Measurements from ENCODE around the gene EPN1. TPM values are rescaled to one million over a fixed set of nuclear protein-coding genes. Genes with fewer than 3 reads are reported as not detected.
A peak's percentile ranks its signal among the peaks of the same experiment; 100 is the strongest.

Gene EPN1
- total and polyA plus RNA-seq, 9 of the 15 experiments (the other 6 are each of a cell fraction or from before 2014, with no cell fraction given), result 0.08 to 138 (median 12.7) TPM

GRCh38 chr19:55702131-55702627 lies 27.2 kb downstream of the EPN1 start (continued):
- no peak for TF ChIP-seq ARID4B (CRISPR knock-in tag; IDR thresholded peaks at IDR 0.05)
- TF ChIP-seq, protein P1, sequence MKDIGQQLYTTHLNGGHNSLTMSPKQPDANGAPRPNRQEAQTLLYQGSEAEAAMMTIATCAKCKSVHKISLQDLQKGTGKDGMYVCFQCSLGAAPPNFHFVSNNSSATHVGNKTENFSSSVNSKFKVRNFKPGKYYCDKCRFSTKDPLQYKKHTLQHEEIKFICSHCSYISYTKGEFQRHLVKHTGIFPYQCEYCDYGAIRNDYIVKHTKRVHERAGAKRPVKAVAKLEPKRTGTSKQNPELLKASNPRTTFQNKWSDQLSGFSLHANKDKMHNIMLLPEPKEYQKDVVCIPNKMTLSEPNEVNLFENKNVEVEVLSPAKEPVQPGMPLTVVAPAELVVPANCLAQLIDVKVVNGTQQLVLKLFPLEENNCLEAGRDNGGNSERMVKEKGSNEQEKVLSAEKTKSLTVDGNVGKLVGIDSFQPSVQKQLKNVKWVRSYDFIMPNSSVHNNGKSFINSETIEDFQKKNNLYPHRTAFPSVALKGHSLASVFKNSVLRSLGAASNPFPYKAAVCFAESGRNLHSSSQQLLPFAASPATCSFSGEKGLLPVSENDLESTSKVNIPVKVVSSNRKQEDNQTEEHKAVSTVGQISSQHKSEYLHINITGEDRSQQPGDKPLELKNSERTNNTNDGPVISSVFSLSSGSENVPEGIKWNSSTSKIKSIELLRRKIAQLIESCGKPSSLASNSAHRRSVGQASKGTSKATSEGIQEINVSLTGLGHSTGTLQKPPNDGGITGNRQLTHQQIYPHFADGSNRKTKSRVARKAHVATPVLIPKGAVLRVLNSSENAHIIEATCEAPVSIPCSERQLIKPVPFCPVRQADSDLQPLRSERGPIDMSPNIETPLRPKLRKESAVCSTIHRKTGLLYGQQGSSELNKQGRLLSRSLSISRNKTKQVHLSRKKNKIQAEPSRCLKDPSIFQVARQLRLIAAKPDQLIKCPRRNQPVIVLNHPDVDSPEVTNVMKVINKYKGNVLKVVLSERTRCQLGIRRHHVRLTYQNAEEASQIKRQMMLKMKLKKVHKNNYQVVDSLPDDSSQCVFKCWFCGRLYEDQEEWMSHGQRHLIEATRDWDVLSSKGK (CRISPR knock-in tag; IDR thresholded peaks at IDR 0.05), result no peak
- TF ChIP-seq MGA (IDR thresholded peaks at IDR 0.05), result peak; percentile 73
- TF ChIP-seq RHOXF2B (CRISPR knock-in tag; conservative IDR thresholded peaks at IDR 0.05), result no peak
- no peak for TF ChIP-seq ZNF785 (CRISPR knock-in tag; IDR thresholded peaks at IDR 0.05)
- TF ChIP-seq ZFP36 (IDR thresholded peaks at IDR 0.05; ENCODE audit: low read depth, low read length, partially characterized antibody), result no peak
